Measurements from ENCODE around the gene HECTD3. TPM values are rescaled to one million over a fixed set of nuclear protein-coding genes. Genes with fewer than 3 reads are reported as not detected.

The HECTD3 gene
- total RNA-seq, 1 donor from 2014 or later = 19.1 TPM

DNA sequence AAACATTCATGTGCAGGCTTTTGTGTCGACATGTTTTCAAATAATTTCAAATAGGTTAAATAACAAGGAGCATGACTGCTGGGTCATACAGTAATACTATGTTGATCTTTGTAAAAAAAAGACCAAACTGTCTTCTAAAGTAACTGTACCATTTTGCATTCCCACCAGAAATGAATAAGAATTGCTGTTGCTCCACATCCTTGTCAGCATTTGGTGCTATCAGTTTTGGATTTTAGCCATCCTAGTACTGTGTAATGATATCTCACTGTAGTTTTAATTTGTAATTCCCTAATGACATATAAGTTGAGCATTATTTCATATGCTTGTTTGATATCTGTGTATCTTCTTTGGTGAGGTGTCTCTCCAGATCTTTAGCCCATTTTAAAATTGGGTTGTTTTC lies 12.5 kb upstream of the HECTD3 start:
- intact Hi-C loops (cut with micrococcal nuclease) = no loop called here
- Histone ChIP-seq H3K4me1 (no peaks in the 10 kb centered on the region), H3K4me3 (no peak overlapping the region), H3K27me3 (ENCODE audit: low read depth) (no peaks in the 10 kb centered on the region), H3K36me3 (no peaks in the 10 kb centered on the region), H3K9me3 (replicated peaks) (no peaks in the 10 kb centered on the region), H3K27ac (replicated peaks) (no peak overlapping the region)
- no peak for DNase-seq
- no peak for TF ChIP-seq CTCF (IDR thresholded peaks at IDR 0.05; ENCODE audit: borderline replicate concordance)

- H3K36me3 ChIP-seq = peaks cover 9% of the 10 kb centered on the region
- DNase-seq = no peak
- peaks cover 12% of the 10 kb centered on the region for H3K4me1 ChIP-seq
- peak; percentile 66 for TF ChIP-seq CTCF (IDR thresholded peaks at IDR 0.05; ENCODE audit: borderline replicate concordance)
- H3K27ac ChIP-seq (replicated peaks) = no peak overlapping the region
- H3K27me3 ChIP-seq (ENCODE audit: low read depth) = no peaks in the 10 kb centered on the region
- no peak overlapping the region for H3K4me3 ChIP-seq
- intact Hi-C loops (cut with micrococcal nuclease) = loop anchor here (10.0 kb wide), 1 partner anchor 476 kb away; the partner anchor contains the start of gene TESK2
- H3K9me3 ChIP-seq (replicated peaks) = no peaks in the 10 kb centered on the region
Observed at GRCh38 chr1:45018599-45019230, 7.6 kb upstream of the HECTD3 start.

DNA sequence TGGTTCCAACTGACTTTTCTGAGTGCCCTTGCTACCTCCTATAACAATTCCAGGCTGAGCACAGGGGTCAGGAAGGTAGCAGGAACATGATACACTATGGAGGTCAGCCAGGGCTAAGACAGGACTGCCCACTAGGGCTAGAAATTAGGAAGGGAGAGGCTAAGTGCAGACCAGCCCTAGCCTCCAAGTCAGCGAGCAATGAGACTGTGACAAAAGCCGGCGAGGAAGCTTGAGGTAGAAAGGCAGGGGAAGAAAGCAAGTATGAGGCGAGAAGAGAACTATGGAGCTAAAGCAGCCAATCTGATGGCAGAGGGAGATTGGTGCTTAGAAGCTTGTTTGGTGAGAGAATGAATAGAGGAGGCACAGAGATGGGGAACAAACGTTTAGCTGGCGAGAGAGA lies 5.6 kb upstream of the HECTD3 start:
- no peak for DNase-seq
- TF ChIP-seq CTCF (IDR thresholded peaks at IDR 0.05; ENCODE audit: borderline replicate concordance) = no peak
- Histone ChIP-seq H3K27ac (replicated peaks) (no peak overlapping the region), H3K4me3 (no peak overlapping the region), H3K36me3 (peaks cover 12% of the 10 kb centered on the region), H3K9me3 (replicated peaks) (no peaks in the 10 kb centered on the region), H3K4me1 (peaks cover 29% of the 10 kb centered on the region), H3K27me3 (ENCODE audit: low read depth) (no peaks in the 10 kb centered on the region)
- intact Hi-C loops (cut with micrococcal nuclease) = loop anchor here (10.0 kb wide), 1 partner anchor 478 kb away; the partner anchor contains the start of gene TESK2

DNA sequence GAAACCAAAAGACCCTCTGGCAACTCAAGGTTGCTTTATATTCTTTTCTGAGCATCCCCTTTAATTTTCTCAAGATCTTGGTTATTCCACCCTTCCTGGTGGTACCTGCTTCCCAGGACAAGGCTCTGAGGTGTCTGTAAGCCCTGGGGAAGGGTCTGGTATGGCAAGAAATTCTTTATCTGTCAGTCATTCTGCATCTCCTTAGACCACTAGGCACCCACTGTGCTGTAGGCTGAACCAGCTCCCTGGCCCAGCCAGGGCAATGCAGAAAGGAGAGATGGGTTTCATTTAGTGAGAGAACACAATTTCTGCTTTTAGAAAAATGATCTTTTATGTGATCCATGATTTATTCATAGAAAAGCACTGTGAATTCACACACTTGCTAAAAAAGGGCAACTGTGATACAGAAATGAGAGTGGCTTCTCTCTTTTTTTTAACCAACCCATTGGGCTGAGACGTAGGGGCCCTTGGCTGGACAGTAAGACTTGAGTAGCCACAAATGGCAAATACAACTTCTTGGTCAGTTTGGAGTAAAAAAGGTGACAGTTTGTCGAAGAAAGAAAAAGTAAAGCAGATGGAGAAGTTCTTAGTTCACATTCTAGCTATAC lies 5.1 kb upstream of the HECTD3 start:
- no peaks in the 10 kb centered on the region for H3K27me3 ChIP-seq (ENCODE audit: low read depth)
- peaks cover 34% of the 10 kb centered on the region for H3K4me1 ChIP-seq
- TF ChIP-seq CTCF (IDR thresholded peaks at IDR 0.05; ENCODE audit: borderline replicate concordance) = no peak
- intact Hi-C loops (cut with micrococcal nuclease) = loop anchor here (10.0 kb wide), 1 partner anchor 479 kb away; the partner anchor contains the start of gene TESK2
- peaks cover 12% of the 10 kb centered on the region for H3K36me3 ChIP-seq
- no peak for DNase-seq
- no peak overlapping the region for H3K4me3 ChIP-seq
- no peak overlapping the region for H3K27ac ChIP-seq (replicated peaks)
- no peaks in the 10 kb centered on the region for H3K9me3 ChIP-seq (replicated peaks)

GRCh38 chr1:45015683-45016082 lies 4.6 kb upstream of the HECTD3 start:
- no peak overlapping the region for H3K27ac ChIP-seq (replicated peaks)
- TF ChIP-seq CTCF (IDR thresholded peaks at IDR 0.05; ENCODE audit: borderline replicate concordance) = no peak
- intact Hi-C loops (cut with micrococcal nuclease) = loop anchor here (2.0 to 10.0 kb wide), 2 partner anchors 285 to 479 kb away; partner anchors contain the start of gene TESK2
- no peak overlapping the region for H3K4me3 ChIP-seq
- H3K4me1 ChIP-seq = peaks cover 40% of the 10 kb centered on the region
- H3K9me3 ChIP-seq (replicated peaks) = no peaks in the 10 kb centered on the region
- DNase-seq = no peak
- H3K27me3 ChIP-seq (ENCODE audit: low read depth) = no peaks in the 10 kb centered on the region
- peaks cover 12% of the 10 kb centered on the region for H3K36me3 ChIP-seq

All from left ventricle myocardium inferior (tissue), 1 donor.